ENCODE measurements around the gene RCSD1.

Gene RCSD1

GRCh38 chr1:167704715-167705114, 74.7 kb downstream of the RCSD1 start:
- no peak overlapping the region for H3K27ac ChIP-seq (ENCODE audit: low read length)
- H3K9ac ChIP-seq (ENCODE audit: low read depth, low read length), result no peak overlapping the region; the same call in 1 of the 2 replicates
- peaks cover 26% of the 10 kb centered on the region for H3K4me1 ChIP-seq (ENCODE audit: insufficient read depth, low read length)
- no peak overlapping the region; the same call in 1 of the 2 replicates for H3K4me3 ChIP-seq (ENCODE audit: low read length)
- no peaks in the 10 kb centered on the region for H3K27me3 ChIP-seq (ENCODE audit: insufficient read depth, low read length)
- no peaks in the 10 kb centered on the region for H3K9me3 ChIP-seq (ENCODE audit: insufficient read depth, low read depth, low read length)
- no peaks in the 10 kb centered on the region for H3K36me3 ChIP-seq (ENCODE audit: insufficient read depth, low read depth, low read length)

DNA sequence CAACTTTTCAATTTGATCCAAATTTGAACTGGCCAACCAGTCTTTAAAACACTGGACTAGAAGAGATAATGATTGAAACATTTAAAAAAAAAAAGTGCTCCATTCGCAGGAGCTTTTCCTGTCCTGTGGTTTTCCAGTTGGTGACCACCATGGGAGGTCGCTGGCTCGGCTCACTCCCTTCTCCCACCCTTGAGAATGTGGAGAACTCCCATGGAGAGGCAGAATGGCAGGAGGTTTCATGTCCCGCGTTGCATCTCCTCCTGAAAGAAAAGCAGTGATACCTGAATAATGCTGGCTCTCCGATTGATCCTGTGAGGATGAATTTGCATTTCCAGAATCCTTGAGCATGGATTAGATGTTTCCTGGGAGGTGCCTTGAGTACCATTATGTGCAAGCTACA, 75.2 kb downstream of the RCSD1 start:
- Histone ChIP-seq H3K4me1 (ENCODE audit: insufficient read depth, low read length) (peaks cover 29% of the 10 kb centered on the region), H3K36me3 (ENCODE audit: insufficient read depth, low read depth, low read length) (no peaks in the 10 kb centered on the region), H3K4me3 (ENCODE audit: low read length) (peak overlapping the region; percentile 28; the same call in 1 of the 2 replicates)

DNA sequence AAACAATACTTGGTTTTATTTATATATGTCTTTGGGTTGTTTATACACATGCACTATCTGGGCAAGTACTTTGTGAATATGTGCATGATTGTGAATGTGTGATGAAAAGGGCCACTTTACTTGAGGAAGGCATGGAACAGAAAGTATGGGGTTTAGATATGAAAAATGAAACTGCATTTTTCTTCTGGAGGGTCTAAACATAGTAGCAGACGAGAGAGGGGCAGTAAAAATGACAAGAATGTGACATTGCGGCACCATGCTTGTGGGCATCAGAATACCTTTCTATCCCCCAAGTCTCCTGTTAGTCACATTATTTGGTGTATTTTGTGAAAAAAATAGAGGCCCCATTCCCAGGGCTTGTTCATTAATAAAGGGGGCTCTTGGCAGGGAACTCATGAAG, 76.3 kb downstream of the RCSD1 start:
- no peaks in the 10 kb centered on the region for H3K27me3 ChIP-seq (ENCODE audit: insufficient read depth, low read length)
- H3K4me1 ChIP-seq (ENCODE audit: insufficient read depth, low read length), result peaks cover 30% of the 10 kb centered on the region
- H3K27ac ChIP-seq (ENCODE audit: low read length), result no peak overlapping the region
- H3K9me3 ChIP-seq (ENCODE audit: insufficient read depth, low read depth, low read length), result no peaks in the 10 kb centered on the region
- H3K9ac ChIP-seq (ENCODE audit: low read depth, low read length), result peak overlapping the region; percentile 47; the same call in 1 of the 2 replicates
- peak overlapping the region; percentile 8; the same call in 1 of the 2 replicates for H3K4me3 ChIP-seq (ENCODE audit: low read length)
- H3K36me3 ChIP-seq (ENCODE audit: insufficient read depth, low read depth, low read length), result no peaks in the 10 kb centered on the region

More for the DNA sequence above, 75.2 kb downstream of the RCSD1 start:
- Histone ChIP-seq H3K27ac (ENCODE audit: low read length) (no peak overlapping the region), H3K27me3 (ENCODE audit: insufficient read depth, low read length) (no peaks in the 10 kb centered on the region), H3K9ac (ENCODE audit: low read depth, low read length) (peak overlapping the region; percentile 4; the same call in 1 of the 2 replicates), H3K9me3 (ENCODE audit: insufficient read depth, low read depth, low read length) (no peaks in the 10 kb centered on the region)

- peaks cover 8% of the 10 kb centered on the region for H3K27me3 ChIP-seq (ENCODE audit: insufficient read depth, low read length)
- peak overlapping the region; percentile 8; the same call in 1 of the 2 replicates for H3K4me3 ChIP-seq (ENCODE audit: low read length)
- no peak overlapping the region for H3K27ac ChIP-seq (ENCODE audit: low read length)
- no peaks in the 10 kb centered on the region for H3K36me3 ChIP-seq (ENCODE audit: insufficient read depth, low read depth, low read length)
- H3K9ac ChIP-seq (ENCODE audit: low read depth, low read length), result peak overlapping the region; percentile 47; the same call in 1 of the 2 replicates
- peaks cover 30% of the 10 kb centered on the region for H3K4me1 ChIP-seq (ENCODE audit: insufficient read depth, low read length)
- H3K9me3 ChIP-seq (ENCODE audit: insufficient read depth, low read depth, low read length), result no peaks in the 10 kb centered on the region
Measured at GRCh38 chr1:167706931-167707877, 77.2 kb downstream of the RCSD1 start.

GRCh38 chr1:167707942-167708341, 77.9 kb downstream of the RCSD1 start:
- Histone ChIP-seq H3K27me3 (ENCODE audit: insufficient read depth, low read length) (peaks cover 15% of the 10 kb centered on the region), H3K4me1 (ENCODE audit: insufficient read depth, low read length) (peaks cover 30% of the 10 kb centered on the region), H3K9ac (ENCODE audit: low read depth, low read length) (no peak overlapping the region)

DNA sequence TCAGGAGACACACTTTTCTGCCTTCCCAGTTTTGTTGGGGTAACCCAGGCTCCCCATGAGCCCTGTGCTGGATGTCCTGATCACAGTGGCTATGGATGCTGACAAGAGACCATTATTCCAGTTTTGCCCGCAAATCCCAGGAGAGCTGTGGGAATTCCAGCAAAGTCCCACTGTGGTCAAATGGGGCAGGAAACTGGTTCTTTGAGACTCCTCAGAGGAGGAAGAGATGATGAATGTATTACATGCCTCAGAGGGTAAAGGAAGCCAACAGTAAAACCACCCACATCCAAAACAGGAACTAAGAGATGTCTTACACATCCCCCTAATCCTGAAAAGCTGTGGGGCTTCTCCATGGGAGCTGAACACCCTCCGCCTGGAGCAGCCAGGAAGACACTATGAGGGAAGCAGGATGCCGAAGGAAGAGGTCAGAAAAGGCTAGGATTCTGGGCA, 78.9 kb downstream of the RCSD1 start:
- no peak overlapping the region for H3K27ac ChIP-seq (ENCODE audit: low read length)
- no peaks in the 10 kb centered on the region for H3K9me3 ChIP-seq (ENCODE audit: insufficient read depth, low read depth, low read length)
- peaks cover 25% of the 10 kb centered on the region for H3K27me3 ChIP-seq (ENCODE audit: insufficient read depth, low read length)
- peaks cover 30% of the 10 kb centered on the region for H3K4me1 ChIP-seq (ENCODE audit: insufficient read depth, low read length)
- no peaks in the 10 kb centered on the region for H3K36me3 ChIP-seq (ENCODE audit: insufficient read depth, low read depth, low read length)
- no peak overlapping the region for H3K4me3 ChIP-seq (ENCODE audit: low read length)
- H3K9ac ChIP-seq (ENCODE audit: low read depth, low read length), result no peak overlapping the region

More at GRCh38 chr1:167707942-167708341, 77.9 kb downstream of the RCSD1 start:
- H3K4me3 ChIP-seq (ENCODE audit: low read length), result no peak overlapping the region
- no peak overlapping the region for H3K27ac ChIP-seq (ENCODE audit: low read length)
- no peaks in the 10 kb centered on the region for H3K36me3 ChIP-seq (ENCODE audit: insufficient read depth, low read depth, low read length)
- H3K9me3 ChIP-seq (ENCODE audit: insufficient read depth, low read depth, low read length), result no peaks in the 10 kb centered on the region

GRCh38 chr1:167710836-167711235, 80.8 kb downstream of the RCSD1 start:
- no peaks in the 10 kb centered on the region for H3K36me3 ChIP-seq (ENCODE audit: insufficient read depth, low read depth, low read length)
- H3K4me3 ChIP-seq (ENCODE audit: low read length), result no peak overlapping the region
- H3K27me3 ChIP-seq (ENCODE audit: insufficient read depth, low read length), result peaks cover 26% of the 10 kb centered on the region
- H3K27ac ChIP-seq (ENCODE audit: low read length), result no peak overlapping the region
- H3K9me3 ChIP-seq (ENCODE audit: insufficient read depth, low read depth, low read length), result no peaks in the 10 kb centered on the region
- H3K9ac ChIP-seq (ENCODE audit: low read depth, low read length), result no peak overlapping the region
- H3K4me1 ChIP-seq (ENCODE audit: insufficient read depth, low read length), result peaks cover 18% of the 10 kb centered on the region

DNA sequence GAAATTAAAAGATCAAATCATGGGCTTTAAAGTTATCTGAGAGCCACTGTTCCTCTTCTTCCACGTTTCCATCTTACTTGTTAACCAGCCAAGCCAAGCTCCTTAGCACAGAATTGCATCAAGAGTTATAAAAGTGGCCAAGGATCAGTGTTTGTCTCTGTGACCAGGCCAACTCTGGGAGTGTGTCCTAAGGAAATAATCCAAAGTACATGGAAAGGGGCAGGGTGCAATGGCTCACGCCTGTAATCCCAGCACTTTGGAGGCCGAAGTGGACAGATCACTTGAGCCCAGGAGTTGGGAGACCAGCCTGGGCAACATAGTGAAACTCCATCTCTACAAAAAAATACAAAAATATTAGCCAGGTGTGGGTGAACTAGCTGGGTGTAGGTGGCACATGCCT, 81.8 kb downstream of the RCSD1 start:
- H3K27ac ChIP-seq (ENCODE audit: low read length), result no peak overlapping the region
- peaks cover 8% of the 10 kb centered on the region for H3K4me1 ChIP-seq (ENCODE audit: insufficient read depth, low read length)
- peaks cover 26% of the 10 kb centered on the region for H3K27me3 ChIP-seq (ENCODE audit: insufficient read depth, low read length)

DNA sequence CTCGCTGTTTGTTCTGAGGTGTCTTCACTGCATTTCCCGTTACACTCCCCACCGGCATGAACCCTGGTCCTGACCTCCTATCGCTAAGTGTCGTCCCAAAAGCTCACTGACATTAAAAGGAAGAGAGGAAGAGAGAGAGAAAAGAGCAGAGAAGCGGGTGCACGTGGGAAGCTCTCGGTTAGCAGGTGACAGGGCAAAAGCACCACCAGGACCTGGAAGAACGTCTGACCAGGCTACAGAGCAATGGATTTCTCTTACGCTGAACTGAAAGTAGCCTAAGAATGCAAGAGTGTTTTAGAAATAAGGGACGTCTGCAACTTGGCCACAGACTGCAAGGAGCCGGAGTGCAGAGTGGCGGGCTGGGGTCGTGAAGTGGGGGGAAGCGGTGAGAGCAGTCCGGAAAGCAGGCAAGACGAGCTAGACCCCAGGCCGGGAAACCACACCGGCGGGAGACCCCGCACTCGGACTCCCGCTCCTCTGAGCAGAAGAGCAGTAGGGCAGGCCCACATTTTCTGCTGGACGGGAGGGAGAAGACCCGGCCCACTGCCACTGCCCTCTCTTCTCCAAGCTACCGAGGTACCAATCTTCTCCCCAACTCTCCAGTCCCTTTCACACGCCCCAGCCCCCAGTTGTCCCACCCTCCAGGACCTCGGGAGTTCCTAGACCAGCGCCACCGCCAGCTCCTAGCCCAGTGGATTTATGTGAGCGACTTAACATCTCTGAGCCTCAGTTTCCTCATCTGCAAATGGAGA, 83.5 kb downstream of the RCSD1 start:
- Histone ChIP-seq H3K4me1 (ENCODE audit: insufficient read depth, low read length) (peaks cover 5% of the 10 kb centered on the region), H3K4me3 (ENCODE audit: low read length) (peak overlapping the region; percentile 98), H3K27me3 (ENCODE audit: insufficient read depth, low read length) (peaks cover 26% of the 10 kb centered on the region), H3K27ac (ENCODE audit: low read length) (no peak overlapping the region), H3K36me3 (ENCODE audit: insufficient read depth, low read depth, low read length) (no peaks in the 10 kb centered on the region), H3K9ac (ENCODE audit: low read depth, low read length) (peak overlapping the region; percentile 74; the same call in 1 of the 2 replicates), H3K9me3 (ENCODE audit: insufficient read depth, low read depth, low read length) (no peaks in the 10 kb centered on the region)

More for the DNA sequence above, 81.8 kb downstream of the RCSD1 start:
- Histone ChIP-seq H3K4me3 (ENCODE audit: low read length) (no peak overlapping the region), H3K9me3 (ENCODE audit: insufficient read depth, low read depth, low read length) (no peaks in the 10 kb centered on the region), H3K9ac (ENCODE audit: low read depth, low read length) (no peak overlapping the region), H3K36me3 (ENCODE audit: insufficient read depth, low read depth, low read length) (no peaks in the 10 kb centered on the region)

DNA sequence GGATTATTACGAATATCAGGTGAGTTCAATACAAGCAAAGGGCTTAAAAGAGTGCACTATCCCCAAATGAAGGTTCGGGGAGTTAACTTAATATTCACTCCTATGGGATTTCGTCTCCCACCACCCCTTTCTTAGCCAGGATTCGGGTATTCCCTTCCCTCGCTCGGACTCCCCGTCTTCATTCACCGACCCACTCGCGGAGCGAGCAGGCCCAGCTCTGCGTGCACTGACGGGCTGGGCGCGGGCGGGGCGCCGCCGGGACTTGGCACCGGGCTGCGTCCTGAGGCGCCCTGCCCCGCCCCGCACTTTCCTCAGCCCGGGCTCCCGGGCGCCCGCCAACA, 84.0 kb downstream of the RCSD1 start:
- H3K36me3 ChIP-seq (ENCODE audit: insufficient read depth, low read depth, low read length), result no peaks in the 10 kb centered on the region
- peaks cover 26% of the 10 kb centered on the region for H3K27me3 ChIP-seq (ENCODE audit: insufficient read depth, low read length)
- H3K4me3 ChIP-seq (ENCODE audit: low read length), result peak overlapping the region; percentile 98
- H3K9ac ChIP-seq (ENCODE audit: low read depth, low read length), result peak overlapping the region; percentile 74; the same call in 1 of the 2 replicates
- no peak overlapping the region for H3K27ac ChIP-seq (ENCODE audit: low read length)
- no peaks in the 10 kb centered on the region for H3K9me3 ChIP-seq (ENCODE audit: insufficient read depth, low read depth, low read length)
- peaks cover 9% of the 10 kb centered on the region for H3K4me1 ChIP-seq (ENCODE audit: insufficient read depth, low read length)

- peaks cover 14% of the 10 kb centered on the region for H3K4me1 ChIP-seq (ENCODE audit: insufficient read depth, low read length)
- H3K9me3 ChIP-seq (ENCODE audit: insufficient read depth, low read depth, low read length), result no peaks in the 10 kb centered on the region
- peak overlapping the region; percentile 74 for H3K9ac ChIP-seq (ENCODE audit: low read depth, low read length)
- peak overlapping the region; percentile 22 for H3K27ac ChIP-seq (ENCODE audit: low read length)
- peak overlapping the region; percentile 98 for H3K4me3 ChIP-seq (ENCODE audit: low read length)
- peaks cover 26% of the 10 kb centered on the region for H3K27me3 ChIP-seq (ENCODE audit: insufficient read depth, low read length)
- H3K36me3 ChIP-seq (ENCODE audit: insufficient read depth, low read depth, low read length), result no peaks in the 10 kb centered on the region
Measured at GRCh38 chr1:167714439-167715156, 84.6 kb downstream of the RCSD1 start.

Measured in iPS-20b (cell line).